Renal cortical epithelial cell (primary cell): ENCODE results near the gene MYLK3. TPM values are rescaled to one million over a fixed set of nuclear protein-coding genes. Genes with fewer than 3 reads are reported as not detected.
"Not testable (repeated sequence)": the region's sequence is repeated elsewhere in the genome, so short reads cannot be mapped to it uniquely, and the experiment has no call there.

Source experiments
- DNase-seq: peaks from one replicate; pipeline ENCODE4 v3.0.0-alpha.2; 2011; ENCODE audit warnings: low read depth
- total RNA-seq: library from RNA; depleted of rRNA; stranded (reverse); fragments of >200 nt; gene quantifications from 2 replicates; pipeline ENCODE4 v1.2.3, GENCODE V29; 2014

The MYLK3 gene
- 0.50 TPM in 1 of 2 replicates, not detected in the other for total RNA-seq

DNA sequence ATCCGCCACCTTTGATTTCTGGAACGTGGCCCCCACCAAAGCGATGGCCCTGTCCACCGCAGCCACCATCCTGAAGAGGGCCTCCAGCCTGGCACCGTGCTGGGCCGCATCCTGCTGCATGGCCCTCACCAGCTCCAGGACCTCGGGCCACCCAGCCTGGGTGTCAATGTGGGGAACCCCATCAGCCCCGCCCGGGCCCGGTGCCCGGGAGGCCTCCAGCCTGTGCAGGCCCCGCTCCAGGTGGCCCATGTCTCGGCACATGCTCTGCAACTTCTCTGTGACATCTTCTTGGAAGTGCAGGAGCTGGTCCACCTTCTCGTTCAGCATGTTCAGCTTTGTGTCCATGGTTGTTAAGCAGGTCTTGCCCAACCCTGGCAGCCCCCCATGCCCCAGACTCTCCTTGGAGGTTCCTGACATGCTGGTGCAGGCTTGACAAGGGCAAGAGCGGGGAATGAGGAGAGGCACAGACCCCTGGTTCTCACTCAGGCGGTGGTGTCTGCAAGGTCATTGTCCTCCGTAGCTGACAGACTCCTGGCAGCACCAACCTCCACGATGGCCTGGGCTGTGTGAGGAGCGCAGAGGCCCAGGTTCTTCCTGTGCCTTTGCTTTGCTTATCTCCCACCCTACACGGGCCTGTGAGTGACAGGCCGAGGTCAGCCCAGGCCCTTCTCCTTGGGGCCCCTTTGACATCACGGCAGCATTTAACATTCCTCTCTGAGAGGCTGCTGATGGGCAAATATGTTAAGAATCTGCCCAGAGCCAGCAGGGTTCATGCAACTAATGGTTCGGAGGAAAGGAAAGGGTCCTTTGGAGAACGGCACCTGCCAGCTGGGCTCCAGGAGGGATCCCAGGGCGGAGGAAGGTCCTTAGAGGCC lies at the start of gene MYLK3:
TSS of gene MYLK3 (minus strand) at position 568 of the 875 bp plus-strand sequence. CDS start at position 417, 151 bp downstream.
- no peak for DNase-seq

DNA sequence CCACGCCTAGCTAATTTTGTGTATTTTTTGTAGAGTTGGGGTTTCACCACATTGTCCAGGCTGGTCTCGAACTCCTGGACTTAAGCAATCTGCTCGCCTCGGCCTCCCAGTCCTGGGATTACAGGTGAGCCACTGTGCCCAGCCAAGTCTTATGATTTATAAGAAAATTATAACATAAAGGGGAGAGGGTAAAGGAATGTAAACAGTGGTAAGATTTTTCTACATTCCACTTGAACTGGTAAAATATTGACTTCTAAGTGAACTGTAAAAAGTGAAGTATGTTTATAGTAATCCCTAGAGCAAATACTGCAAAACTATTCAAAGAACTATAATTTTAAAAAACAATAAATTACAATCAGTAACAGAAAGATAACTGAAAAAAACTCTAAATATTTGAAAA lies 49.4 kb upstream of the MYLK3 start:
- no peak for DNase-seq

DNA sequence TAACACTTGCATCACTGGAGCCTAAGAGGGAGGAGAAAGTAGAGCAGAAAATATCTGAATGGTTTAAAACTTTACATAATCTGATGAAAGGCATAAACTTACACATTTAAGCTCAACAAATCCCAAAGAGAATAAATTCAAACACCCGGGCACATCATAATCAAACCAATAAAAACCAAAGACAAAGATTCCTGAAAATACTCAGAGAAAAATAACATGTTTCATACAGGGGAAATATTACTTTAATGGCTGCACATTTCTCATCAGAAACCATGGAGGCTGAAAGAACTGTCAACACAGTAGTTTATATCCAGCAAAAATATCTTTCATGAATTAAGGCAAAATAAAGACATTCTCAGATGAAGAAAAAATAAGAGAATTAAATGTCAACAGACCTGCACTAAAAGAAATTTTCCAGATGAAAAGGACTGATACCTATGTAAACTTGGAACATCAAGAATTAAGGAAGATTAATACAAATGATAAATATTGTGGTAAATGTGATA lies 48.7 kb upstream of the MYLK3 start:
- DNase-seq, result no peak

DNA sequence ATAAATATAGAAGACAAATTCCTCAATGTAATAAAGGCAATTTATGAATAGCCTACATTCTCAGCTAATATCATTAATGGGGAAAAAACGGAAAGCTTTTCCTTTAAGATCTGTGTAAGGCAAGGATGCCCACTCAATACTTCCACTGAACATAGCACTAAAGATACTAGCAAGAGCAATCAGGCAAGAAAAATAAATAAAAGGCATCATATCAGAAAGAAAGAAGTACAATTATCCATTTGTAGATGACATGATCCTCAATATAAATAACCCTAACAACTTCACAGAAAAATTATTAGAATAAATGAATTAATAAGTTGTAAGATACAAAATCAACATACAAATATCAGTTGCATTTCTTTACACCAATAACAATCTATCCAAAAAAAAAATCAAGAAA lies 45.7 kb upstream of the MYLK3 start:
- DNase-seq, result no peak

DNA sequence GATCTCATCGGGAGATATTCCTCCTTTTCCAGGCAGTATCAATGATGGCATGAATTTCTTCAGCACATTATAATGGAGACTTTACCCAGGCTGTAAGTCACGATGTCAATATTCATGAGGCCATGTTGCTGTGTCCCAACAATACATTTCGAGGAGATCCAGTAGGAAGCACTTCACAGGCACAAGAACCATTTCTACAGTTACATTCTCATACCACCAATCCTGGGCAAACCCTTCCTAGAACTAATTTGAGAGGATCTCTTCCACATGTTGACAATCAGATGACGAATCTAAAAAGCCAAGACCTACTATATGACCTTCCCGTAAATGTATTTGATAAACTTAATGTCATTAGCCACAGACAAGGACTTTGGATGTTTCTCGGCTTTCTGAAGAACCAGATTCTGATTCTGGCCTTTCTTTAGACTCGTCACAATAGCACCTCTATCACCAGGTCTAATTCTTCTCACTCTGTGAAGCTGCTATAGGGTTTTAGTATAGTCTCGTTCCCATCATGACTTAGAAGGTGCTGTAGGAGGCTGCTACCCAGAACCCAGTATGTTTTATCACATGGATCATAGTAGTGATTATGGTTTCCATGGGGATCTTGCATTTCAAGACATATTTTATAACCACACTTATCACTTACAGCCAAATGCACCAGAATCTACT lies 42.6 kb upstream of the MYLK3 start:
- DNase-seq, result no peak

DNA sequence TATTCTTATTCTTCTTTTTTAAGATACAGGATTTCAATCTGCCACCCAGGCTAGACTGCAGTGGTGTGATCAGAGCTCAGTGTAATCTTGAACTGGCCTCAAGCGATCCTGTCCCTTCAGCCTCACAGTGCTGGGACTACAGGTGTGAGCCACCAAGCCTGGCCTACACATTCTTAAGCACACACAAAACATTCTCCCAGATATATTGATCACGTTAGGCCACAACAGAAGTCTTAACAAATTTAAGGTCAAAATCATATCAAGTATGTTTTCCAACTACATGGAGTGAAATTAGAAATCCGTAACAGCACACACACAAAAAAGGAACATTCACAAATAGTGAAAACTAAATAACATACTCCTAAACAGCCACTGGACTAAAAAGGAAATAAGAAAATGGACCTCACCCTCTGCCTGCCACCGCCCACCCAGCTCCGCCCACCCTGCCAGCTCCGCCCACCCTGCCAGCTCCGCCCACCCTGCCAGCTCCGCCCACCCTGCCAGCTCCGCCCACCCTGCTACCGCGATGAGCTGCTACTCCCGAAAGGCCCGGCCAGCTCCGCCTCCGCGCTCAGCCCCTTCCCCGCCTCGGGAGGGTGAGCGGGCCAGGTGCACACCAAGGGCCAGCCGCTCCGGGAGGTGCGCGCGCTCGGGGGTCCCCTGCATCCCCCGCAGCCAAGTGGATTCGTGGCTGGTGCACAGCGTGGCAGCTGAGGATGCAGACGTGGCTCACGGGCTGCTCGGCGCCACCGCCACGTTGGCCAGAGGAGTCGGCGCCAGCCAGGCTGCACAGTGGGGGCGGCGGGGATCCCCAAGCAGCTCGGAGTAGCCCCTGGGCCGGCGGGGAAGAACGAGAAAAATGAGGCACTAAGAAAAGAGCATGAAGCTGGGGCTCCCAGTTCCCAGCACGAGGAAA lies 41.6 kb upstream of the MYLK3 start:
- peak; percentile 15 for DNase-seq

DNA sequence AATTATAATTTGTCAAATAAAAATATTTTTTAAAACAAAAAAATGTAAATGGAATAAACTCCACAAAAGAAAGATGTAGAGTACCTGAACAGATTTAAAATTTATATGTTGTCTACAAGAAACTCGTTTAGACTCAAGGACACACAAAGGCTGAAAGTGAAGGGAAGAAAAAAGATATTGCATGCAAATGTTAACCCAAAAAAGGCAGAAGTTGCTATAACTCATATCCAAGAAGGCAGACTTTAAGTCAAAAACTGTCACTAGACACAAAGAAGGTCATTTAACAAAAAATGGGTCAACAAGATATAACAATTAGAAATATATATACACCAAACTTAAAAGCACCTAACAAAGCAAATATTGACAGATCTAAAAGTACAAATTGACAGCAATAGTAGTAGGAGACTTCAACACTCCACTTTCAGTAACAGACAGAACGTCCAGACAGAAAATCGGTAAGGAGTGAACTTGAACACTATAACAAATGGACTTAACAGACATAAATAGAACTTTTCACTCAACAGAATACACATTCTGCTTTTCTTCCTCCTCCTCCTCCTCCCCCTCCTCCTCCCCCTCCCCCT lies 40.8 kb upstream of the MYLK3 start:
- DNase-seq, result no peak

DNA sequence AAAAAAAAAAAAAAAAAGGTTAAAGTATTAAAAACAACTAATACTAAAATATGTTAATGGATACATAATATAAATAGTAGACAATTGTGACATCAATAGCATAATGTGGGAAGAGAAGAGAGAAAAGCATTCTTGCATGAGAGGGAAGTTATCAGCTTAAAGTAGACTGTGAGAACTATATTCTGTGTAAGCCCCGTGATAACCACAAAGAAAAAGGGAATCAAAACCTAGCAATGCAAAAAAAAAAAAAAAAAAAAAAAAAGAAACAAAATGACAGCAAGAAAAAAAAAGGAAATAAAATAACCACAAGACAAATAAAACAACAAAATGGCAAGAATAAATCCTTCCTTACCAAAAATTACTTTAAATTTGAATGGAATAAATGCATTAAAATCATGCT lies 39.8 kb upstream of the MYLK3 start:
- DNase-seq, result no peak

DNA sequence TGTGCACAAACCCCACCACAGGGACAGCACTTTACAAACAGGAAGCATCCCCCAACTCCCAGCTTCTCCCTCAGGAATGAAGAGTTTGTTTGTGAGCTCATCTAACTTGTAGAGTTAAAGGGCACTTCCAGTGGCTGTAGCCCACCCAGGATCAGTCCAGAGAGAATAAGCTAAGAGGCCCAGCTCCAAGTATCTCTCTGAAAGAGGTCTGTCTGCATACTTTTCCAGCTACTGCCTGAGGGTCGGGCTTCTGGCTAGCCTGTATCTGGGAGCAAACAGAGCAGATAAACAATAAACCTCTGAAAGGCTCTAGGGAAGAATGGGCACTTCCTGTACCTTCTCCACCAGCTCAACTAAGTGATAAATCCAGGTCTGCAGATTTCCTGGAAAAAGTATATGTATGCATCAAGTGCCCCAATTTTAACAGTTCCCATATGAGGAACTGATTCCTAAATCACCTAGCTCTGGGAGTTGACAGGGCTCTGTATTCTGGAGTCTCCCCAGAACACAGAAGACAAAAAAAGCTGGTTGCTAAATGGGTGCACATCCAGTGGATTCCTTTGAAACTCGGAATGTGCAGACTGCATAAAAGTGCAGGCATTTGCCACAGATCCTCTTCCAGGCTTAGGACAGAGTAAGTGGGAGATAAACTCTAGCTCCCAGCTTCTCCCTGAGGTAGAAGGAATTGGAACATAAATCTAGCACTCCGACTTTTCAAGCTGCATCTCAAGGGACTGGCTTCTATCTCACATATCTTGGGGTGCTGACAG lies 37.1 kb upstream of the MYLK3 start:
- no peak for DNase-seq

DNA sequence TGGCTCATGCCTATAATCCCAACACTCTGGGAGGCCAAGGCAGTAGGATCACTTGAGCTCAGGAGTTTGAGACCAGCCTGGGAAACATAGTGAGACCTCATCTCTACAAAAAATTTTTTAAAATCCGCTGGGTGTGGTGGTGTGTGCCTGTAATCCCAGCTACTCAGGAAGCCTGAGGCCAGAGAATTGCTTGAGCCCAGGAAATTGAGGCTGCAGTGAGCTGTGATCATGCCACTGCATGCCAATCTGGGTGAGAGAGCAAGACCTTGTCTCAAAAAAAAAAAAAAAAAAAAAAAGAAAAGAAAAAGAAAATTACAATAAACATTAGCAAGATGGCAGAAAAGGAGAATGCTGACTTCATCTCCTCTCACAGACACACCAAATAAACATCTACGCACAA lies 36.4 kb upstream of the MYLK3 start:
- not testable (repeated sequence) for DNase-seq

DNA sequence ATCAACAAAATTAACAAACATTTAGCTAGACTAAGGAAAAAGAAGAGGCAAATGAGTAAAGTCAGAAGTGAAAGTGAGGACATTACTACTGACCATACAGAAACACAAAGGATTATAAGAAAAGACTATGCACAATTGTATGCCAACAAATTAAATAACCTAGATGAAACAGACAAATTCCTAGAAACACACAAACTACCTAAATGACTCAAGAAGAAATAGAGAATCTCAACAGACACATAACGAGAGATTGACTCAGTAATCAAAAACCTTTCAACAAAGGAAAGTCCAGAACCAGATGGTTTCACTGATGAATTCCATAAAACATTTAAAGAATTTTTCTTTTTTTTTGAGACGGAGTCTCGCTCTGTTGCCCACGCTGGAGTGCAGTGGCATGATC lies 35.7 kb upstream of the MYLK3 start:
- no peak for DNase-seq

DNA sequence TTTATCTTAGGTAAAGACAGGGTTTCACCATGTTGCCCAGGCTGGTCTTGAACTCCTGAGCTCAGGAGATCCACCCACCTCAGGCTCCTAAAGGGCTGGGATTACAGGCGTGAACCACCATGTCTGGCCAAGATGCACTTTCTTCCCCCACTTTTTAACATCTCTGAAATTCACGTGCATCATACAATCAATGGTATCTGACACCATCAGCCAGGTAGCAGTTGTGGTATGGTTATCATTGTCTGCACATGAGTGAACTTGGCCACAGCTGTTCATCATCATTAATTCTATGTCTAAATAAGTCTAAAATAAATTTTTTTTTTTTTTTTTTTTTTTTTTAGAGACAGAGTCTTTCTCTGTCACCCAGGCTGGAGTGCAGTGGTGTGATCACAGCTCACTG lies 34.2 kb upstream of the MYLK3 start:
- no peak for DNase-seq

DNA sequence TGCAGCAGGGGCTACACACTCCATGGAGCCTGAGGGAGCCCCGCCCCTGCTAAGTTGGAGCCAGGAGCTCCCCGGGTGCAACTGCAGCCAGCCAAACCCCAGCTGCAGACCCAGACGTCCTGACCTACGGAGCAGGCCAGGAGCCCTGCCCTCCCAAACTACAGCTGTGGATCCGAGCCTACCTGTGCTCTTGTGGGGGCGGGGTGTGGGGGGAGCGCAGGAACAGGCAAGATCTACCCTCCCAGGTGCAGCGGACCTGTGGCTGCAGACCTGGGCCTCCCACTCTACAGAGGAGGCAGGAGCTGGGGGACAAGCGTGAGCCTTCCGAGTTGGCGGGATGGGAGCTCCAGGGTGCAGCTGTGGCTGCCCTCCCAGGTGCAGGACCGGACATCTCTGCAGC lies 29.7 kb upstream of the MYLK3 start:
- DNase-seq, result no peak

DNA sequence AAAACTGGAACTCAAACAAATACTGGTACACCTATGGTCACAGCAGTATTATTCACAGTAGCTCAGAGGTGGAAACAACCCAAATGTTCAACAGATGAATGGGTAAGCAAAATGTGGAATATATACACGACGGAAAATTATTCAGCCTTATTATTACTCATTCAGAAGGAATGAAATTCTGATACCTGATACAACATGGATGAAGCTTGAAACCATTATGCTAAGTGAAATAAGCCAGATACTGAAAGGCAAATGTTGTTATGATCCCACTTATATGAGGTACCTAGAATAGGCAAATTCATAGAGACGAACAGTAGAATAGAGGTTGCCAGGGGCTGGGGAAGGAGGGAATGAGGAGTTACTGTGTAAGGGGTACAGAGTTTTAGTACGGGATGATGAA lies 27.1 kb upstream of the MYLK3 start:
- no peak for DNase-seq

DNA sequence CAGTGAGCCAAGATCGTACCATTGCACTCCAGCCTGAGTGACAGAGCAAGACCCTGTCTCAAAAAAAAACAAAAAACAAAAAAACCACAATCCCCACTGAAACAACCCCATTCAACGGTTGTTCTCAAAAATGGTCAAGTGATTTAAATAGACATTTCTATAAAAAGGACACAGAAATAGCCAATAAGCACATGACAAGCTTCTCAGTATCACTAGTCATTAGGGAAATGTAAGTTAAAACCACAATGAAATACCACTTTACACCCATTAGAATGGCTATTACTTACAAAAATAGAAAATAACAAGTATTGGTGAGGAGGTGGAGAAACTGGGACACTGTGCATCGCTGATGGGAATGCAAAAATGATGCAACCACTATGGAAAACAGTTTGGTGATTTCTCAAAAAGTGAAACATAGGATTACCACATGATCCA lies 26.6 kb upstream of the MYLK3 start:
- no peak for DNase-seq

DNA sequence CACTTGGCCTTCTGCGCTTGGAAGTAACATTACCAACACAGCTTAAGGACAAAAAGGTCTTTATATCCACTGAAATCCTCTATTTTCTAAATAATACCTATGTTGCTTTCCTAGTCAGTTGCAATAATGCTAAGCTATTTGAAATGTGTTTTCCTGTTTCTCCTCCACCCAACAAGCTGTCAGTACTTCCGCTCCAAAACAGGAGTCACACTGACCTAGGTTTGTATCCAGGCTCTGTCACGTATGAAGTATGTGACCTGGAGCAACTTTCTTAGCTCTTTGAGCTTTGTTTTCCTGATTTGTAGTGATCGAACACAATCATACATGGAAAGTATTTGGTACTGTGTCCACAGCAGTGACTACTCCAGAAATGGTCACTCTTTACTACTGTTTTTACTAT lies 24.3 kb upstream of the MYLK3 start:
- no peak for DNase-seq

DNA sequence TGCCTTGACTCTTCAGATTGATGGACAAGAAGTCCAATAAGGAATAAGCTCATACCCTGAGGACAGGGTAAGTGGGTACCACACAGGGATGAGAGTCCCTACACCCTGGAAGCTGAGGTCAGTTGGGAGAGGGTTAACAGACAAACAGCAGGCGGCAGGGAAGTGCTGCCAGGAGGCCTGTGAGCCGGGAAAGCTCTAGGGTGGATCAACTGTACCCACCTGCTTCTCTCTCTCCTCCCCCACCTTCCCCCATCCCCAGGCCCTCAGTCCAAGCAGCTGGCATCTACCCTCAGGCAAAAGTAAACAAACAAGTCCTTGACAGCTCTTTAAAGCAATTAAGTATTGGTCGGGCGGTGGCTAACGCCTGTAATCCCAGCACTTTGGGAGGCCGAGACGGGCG lies 20.7 kb upstream of the MYLK3 start:
- DNase-seq, result no peak

DNA sequence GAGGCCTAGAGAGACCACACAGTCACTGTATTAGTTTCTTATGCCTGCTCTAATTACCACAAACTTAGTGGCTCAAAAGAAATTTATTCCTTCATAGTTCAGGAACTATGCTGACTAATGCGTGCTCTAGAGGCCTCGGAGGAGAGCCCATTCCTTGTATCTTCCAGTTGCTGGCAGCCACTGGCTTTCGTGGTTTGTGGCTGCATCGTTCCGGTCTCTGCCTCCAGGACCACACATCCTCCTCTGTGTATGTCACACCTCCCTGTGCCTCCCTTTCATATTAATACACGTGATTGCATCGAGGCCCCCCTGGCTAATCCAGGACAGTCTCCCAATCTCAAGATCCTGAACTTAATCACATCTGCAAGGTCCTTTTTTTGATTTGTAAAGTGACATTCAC lies 16.9 kb upstream of the MYLK3 start:
- peak; percentile 16 for DNase-seq

DNA sequence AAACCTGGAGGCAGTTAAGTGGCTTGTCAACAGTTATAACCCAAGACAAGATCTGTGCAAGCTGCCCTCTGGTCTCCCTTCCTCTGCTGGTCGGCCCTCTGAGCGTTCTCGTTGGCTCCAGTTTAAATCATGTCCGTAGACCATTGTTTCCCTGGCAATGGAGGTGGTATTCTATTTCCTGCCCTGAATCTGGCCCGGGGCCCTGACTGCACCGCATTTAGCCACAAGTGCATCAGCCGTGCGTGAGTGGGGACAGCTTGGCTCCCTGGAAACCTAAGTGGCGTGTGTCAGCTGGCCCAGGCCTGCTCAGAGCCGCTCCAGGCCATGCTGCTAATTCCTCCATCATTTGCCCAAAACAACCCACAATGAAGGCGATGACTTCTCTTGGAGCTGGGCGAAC lies 15.0 kb upstream of the MYLK3 start:
- DNase-seq, result no peak

DNA sequence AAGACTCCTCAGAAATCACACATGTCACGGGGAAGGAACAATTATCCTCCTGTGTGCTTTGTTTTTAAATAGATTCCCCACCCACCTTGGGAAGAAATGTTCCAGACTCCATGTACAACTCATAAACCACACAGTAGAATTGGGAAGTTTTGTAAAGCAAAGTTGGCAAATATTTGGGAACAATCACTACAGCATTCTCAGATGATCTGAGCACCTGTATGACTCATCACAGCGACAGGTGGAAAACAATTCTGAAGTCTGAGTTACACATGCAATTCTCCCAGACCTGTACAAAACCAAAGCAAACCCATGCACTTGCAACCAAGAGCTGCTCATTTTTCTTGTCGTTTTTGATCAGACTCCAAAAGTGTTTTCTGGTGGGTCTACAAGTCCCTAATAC lies 14.4 kb upstream of the MYLK3 start:
- DNase-seq, result no peak

DNA sequence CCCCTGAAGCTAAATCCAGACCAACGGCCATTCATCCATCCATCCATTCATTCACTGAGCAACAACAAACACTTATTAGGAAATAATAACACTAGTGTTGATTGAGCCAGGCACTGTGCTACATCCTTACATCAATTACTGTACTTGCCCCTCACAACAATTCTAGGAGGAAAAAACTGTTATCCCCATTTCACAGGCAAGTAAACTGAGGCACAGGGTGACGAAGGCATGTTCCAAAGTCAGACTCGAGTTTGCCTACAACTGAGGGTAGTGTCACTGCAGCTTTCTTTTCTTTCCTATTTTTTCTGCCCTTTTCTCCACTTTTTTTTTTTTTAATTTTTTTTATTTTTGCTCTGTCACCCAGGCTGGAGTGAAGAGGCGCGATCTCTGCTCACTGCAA lies 11.2 kb upstream of the MYLK3 start:
- no peak for DNase-seq
